Measurements from ENCODE around the gene SPDEF. TPM values are rescaled to one million over a fixed set of nuclear protein-coding genes. Genes with fewer than 3 reads are reported as not detected.

The SPDEF gene
- total and polyA plus RNA-seq, 2 of the 13 experiments (the other 11 are each of a cell fraction or from before 2014, with no cell fraction given) = not detected

- no peak for TF ChIP-seq ZNF770 (CRISPR knock-in tag; IDR thresholded peaks at IDR 0.05)
- no peak for TF ChIP-seq ZFP36L1 (CRISPR knock-in tag; IDR thresholded peaks at IDR 0.05)
- no peak for TF ChIP-seq SP2 (CRISPR knock-in tag; IDR thresholded peaks at IDR 0.05)
Measured at GRCh38 chr6:34569361-34569973, 13.3 kb upstream of the SPDEF start (continued).

GRCh38 chr6:34568341-34569201 lies 12.4 kb upstream of the SPDEF start:
- Histone ChIP-seq H2AFZ (ENCODE audit: low read length) (no peak overlapping the region), H3K9ac (ENCODE audit: insufficient read depth, low read depth, low read length) (no peak overlapping the region), H3K4me1 (ENCODE audit: insufficient read depth, low read length) (peaks cover 55% of the 10 kb centered on the region), H3K27ac (ENCODE audit: extremely low read length, insufficient read depth, low read length) (no peak overlapping the region), H3K27me3 (ENCODE audit: control insufficient read depth in 1 of 2, insufficient read depth in 2 of 2, low read length in 2 of 2) (peaks cover 4 to 18% of the 10 kb centered on the region in 2 experiments; a peak in 4 of 5 replicates), H4K20me1 (ENCODE audit: insufficient read depth, low read length) (no peaks in the 10 kb centered on the region), H3K79me2 (ENCODE audit: insufficient read depth, low read length) (no peaks in the 10 kb centered on the region), H3K9me3 (ENCODE audit: low read length) (no peaks in the 10 kb centered on the region), H3K4me2 (ENCODE audit: low read depth, low read length) (peak overlapping the region; percentile 8; the same call in 1 of the 2 replicates), H3K4me3 (replicated peaks in 1 of 3; ENCODE audit: insufficient read depth in 1 of 3, low read depth in 2 of 3, low read length in 3 of 3) (no peak overlapping the region), H3K36me3 (replicated peaks in 1 of 2; ENCODE audit: control insufficient read depth in 1 of 2, insufficient read depth in 2 of 2, low read length in 2 of 2) (no peaks in the 10 kb centered on the region)
- ChIA-PET POLR2A (no interaction called here), CTCF (ENCODE audit: low intra/inter-chr PET ratio, low total read pairs) (no interaction called here)
- FAIRE-seq (no peak), DNase-seq (ENCODE audit: low spot score) (no peak), ATAC-seq (no peak)
- WGBS (ENCODE audit: low lambda C conversion rate) = 39% methylated on average over 10 of the region's 12 CpGs
- intact Hi-C loops (cut with micrococcal nuclease; ENCODE audit: unreplicated experiment) = no loop called here
- BruUV-seq (replicated peaks) = no TSS peak
- in situ Hi-C loops (cut with HindIII; ENCODE audit: extremely low pct_ligation_motif_present, low pct_unique_long_range_greater_than_20kb) = no loop called here
- TF ChIP-seq ZNF768 (CRISPR knock-in tag; IDR thresholded peaks at IDR 0.05) (peak; percentile 82), GZF1 (CRISPR knock-in tag; IDR thresholded peaks at IDR 0.05) (no peak), AFF4 (CRISPR knock-in tag; IDR thresholded peaks at IDR 0.05) (no peak), E2F1 (CRISPR knock-in tag; IDR thresholded peaks at IDR 0.05) (no peak), MLLT10 (CRISPR knock-in tag; IDR thresholded peaks at IDR 0.05) (no peak), ZNF503 (CRISPR knock-in tag; IDR thresholded peaks at IDR 0.05) (no peak), KAT7 (CRISPR knock-in tag; IDR thresholded peaks at IDR 0.05; ENCODE audit: borderline replicate concordance) (no peak), ZFP37 (CRISPR knock-in tag; IDR thresholded peaks at IDR 0.05; ENCODE audit: borderline replicate concordance) (no peak), ZFX (CRISPR knock-in tag; IDR thresholded peaks at IDR 0.05; ENCODE audit: low read depth) (0 out of 2 replicates have a peak, but pooled peaks have one; percentile 23)

Data from HepG2 (cell line).